GM18498 (cell line): ENCODE data around the gene RUNDC1.
"Not testable (repeated sequence)": the region's sequence is repeated elsewhere in the genome, so short reads cannot be mapped to it uniquely, and the experiment has no call there.

Experiments used
- ATAC-seq: cut with Tn5 transposase; IDR thresholded peaks from one replicate; pipeline ENCODE4 v1.9.1; 2021; ENCODE audit warnings: mild to moderate bottlenecking, moderate library complexity; ENCODE audit not compliant: unreplicated experiment

Gene RUNDC1

GRCh38 chr17:42989726-42990652 lies 9.6 kb downstream of the RUNDC1 start:
- no peak for ATAC-seq

GRCh38 chr17:42991471-42991870 lies 11.1 kb downstream of the RUNDC1 start:
- ATAC-seq, result no peak

DNA sequence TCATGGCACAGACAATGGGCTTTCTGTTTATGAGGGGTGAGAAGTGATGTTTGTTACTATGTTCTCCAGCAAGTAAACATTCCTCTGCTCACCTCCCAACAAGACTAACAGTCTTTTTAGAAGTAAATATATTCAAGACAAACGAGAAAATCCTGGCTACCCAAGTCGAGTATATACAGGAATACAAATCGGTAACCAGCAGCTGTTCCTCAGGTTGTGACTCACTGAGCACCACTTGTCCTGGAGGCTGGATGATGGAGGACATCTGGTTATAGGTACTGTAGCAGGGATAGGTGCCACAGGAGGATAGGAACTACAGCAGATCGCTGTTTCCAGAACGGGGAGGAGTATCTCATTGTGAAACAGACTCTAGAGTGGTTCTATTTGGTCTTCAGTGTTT lies 12.5 kb downstream of the RUNDC1 start:
- no peak for ATAC-seq

- not testable (repeated sequence) for ATAC-seq
Measured at GRCh38 chr17:42993913-42994312, 13.5 kb downstream of the RUNDC1 start.

GRCh38 chr17:42997390-42997983 lies 17.1 kb downstream of the RUNDC1 start:
- no peak for ATAC-seq

- ATAC-seq, result peak; percentile 92
Measured at GRCh38 chr17:42997984-42998938, 17.9 kb downstream of the RUNDC1 start, which contains the start of gene RPL27. Gene RPL27 (plus strand): TSS chr17:42998419. CDS start chr17:42998751, 332 bp downstream.

DNA sequence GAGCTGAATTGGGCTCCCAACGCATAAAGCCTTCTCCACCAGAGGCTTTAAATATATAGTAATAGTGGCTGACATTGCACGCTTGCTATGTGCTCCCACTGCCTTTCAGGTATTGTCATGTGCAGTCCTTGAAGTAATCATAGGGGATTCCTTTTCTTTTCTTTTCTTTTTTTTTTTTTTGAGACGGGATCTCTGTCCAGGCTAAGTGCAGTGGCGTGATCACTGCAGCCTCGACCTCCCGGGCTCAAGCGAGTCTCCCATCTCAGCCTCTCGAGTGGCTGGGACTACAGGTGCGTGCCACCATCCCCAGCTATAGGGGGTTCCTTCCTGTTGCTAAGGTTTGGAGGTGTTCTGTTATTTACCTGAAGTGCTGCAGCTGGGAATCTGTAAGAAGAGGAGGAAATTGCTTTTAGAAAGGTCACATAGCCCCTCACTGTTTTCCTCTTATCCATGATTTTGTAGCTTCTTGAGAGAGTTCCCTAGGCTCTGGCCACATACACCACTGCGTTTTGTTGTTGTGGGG lies 18.7 kb downstream of the RUNDC1 start:
- no peak for ATAC-seq

- ATAC-seq, result not testable (repeated sequence)
Measured at GRCh38 chr17:43000894-43001293, 20.5 kb downstream of the RUNDC1 start.

DNA sequence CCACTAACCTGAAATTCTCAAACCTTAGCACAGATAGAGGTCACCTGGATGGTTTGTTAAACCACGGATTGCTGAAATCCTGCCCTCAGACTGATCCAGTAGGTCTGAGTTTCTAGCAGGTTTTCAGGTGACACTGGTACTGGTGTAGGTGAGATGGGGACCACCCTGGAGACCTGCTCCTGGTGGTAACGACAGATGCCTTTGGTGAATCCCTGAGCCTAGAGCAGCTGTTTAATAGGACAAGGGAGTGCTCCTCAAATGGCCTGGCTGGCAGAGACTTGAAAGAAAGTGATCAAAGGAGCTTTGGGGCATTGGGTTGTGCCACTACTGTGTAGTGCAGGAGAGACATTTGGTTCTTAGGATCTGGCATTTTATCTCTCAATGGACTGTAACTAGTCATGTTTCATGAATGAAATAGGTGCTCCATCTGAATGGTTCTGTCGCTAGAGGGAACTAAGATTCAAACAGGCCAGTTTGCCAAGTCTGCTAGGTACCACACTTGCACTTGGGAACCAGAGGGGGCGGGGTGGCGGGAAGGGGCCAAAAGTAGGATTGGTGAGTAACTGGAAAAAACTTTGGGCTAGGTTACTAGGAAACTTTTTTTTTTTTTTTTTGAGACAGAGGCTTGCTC lies 23.3 kb downstream of the RUNDC1 start:
- no peak for ATAC-seq

- peak; percentile 88 for ATAC-seq
Measured at GRCh38 chr17:43006639-43007551, 26.5 kb downstream of the RUNDC1 start, which contains the start of gene IFI35. Gene IFI35 (plus strand): TSS chr17:43006784. CDS start chr17:43006948, 164 bp downstream.

GRCh38 chr17:43010667-43011308 lies 30.4 kb downstream of the RUNDC1 start:
- ATAC-seq, result no peak

DNA sequence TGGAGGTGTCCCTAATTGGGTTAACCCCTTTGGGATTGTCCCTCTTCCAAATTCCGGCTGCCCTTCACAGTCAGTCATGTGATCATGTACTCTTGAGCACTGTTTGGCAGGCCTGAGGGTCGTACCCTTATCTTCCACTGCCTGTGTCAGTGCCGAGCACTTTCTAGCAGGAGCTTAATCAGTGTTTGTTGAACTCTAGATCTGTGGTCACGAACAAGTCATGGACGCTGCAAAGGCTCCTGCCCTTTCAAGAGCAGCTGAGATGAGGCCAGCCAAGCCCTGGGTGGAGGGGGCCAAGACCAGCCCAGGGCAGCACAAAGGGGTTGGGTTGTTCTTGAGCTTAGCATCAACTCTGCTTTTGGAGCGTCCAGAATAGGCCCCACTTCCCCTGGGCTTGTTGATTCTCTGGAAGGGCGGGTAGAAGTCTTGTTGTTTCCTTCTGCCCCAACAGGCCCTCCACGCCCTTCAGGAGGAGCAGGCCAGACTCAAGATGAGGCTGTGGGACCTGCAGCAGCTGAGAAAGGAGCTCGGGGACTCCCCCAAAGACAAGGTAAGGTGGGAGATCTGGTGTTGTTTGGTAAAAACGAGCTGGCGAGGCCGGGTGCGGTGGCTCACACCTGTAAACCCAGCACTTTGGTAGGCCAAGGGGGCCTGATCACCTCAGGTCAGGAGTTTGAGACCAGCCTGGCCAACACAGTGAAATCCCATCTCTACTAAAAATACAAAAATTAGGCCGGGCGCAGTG lies 31.5 kb downstream of the RUNDC1 start:
- no peak for ATAC-seq

- ATAC-seq, result no peak
Measured at GRCh38 chr17:43013296-43013695, 32.9 kb downstream of the RUNDC1 start.

DNA sequence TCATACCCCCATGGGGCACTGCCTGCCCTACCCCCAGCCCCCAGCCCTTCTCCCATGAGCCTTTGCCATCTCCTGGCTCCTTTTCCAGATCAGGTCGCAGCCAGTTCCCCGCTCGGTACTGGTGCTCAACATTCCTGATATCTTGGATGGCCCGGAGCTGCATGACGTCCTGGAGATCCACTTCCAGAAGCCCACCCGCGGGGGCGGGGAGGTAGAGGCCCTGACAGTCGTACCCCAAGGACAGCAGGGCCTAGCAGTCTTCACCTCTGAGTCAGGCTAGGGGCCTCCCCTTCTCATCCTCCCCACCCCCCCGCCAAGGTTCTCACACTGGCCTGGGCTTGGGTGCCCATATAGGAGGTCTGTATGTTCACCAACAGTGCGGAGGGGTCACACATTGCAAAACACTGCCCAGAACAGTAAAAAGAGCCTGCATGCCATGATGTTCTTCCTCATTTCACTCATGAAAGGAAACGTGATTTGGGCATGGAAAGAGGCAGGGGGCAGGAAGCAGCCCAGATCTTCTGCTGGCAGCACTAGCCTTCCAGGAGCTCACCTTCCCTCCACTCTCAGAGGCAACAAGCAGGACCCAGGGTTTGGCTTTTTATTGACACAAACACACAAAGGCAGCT lies 33.8 kb downstream of the RUNDC1 start:
- no peak for ATAC-seq

GRCh38 chr17:43014649-43015542 lies 34.5 kb downstream of the RUNDC1 start:
- ATAC-seq, result no peak

- no peak for ATAC-seq
Measured at GRCh38 chr17:43015579-43015978, 35.2 kb downstream of the RUNDC1 start.
